ENCODE measurements around the gene FCN1. TPM values are rescaled to one million over a fixed set of nuclear protein-coding genes. Genes with fewer than 3 reads are reported as not detected.

The FCN1 gene
- total RNA-seq (1.9 TPM), polyA plus RNA-seq (3.6 TPM)

- H3K4me3 ChIP-seq (ENCODE audit: low read depth, low read length): no peak within 1 kb of the TSS
- no peak within 1 kb of the TSS for H3K27ac ChIP-seq (ENCODE audit: low read depth)
- WGBS: 75% methylated on average over 11 of the region's 11 CpGs
- no peaks in the 10 kb centered on the region for H3K4me1 ChIP-seq (ENCODE audit: insufficient read depth)
- no peaks in the 10 kb centered on the region for H3K36me3 ChIP-seq (ENCODE audit: insufficient read depth)
- no peak for DNase-seq (ENCODE audit: extremely low spot score)
Measured at GRCh38 chr9:134917431-134918373, at the start of gene FCN1. Gene FCN1 (minus strand): TSS chr9:134917912. CDS start chr9:134917871, 41 bp downstream.

DNA sequence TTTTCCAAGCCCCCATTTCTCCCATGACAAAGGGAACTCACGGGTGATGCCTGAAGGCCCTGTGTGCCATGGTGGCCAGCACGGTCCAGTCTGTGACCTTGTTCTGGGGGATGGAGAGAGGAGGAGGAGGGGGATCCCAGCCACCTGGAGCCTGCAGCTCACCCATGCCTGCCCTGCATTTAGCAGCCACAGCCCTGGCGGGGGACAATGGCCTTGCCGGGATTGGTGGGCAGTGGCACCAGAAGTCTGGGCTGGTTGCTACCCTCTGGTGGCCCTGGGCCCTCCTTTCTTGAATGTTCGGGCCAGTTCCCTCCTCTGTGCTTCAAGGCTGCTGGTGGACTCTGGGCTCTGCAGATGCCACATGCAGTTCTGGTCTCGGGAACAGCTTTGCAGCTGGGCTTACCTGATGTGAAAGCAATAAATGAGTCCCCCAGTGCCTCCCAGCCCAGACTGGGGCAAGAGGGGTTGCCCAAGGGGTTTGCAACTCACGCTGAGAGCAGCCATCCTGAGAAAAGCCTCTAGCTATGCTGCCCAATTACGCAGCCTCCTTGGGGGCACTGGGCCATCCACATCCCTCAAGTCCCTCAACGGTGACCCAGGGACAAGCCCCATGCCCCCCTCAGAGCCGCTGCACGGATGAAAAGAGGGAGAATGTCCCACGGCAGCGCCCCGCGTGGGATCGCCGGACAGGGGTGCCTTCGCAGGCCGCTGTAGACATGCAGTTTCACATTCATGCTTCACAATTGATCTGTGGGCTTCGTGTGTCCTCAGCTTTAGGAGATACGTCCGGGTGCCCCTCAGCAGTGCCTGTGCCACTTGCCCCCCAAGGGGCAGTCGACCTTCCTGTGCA is 49.2 kb upstream of the FCN1 start:
- 85% methylated on average over 23 of the region's 23 CpGs for WGBS

DNA sequence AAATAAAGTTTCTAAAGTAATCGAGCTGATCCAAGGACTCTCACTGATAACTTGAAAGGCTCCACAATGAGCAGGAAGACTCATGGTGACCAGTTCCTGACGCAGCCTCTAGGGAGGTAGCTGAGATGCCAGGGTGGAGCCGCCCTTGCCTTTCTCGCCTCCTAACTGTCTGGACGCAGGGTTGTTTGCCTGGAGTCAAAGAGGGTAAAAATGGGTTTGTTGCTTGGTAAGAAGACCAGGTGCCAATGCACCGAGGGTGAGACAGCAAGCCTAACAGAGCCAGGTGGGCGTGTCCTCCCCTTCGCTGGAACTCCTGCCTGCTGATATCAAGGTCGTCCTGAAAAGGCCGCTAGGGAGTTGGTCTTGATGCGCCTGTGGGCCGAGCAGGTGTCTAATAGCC is 48.6 kb upstream of the FCN1 start:
- WGBS: 79% methylated on average over 12 of the region's 12 CpGs
- Histone ChIP-seq H3K4me3 (ENCODE audit: low read depth, low read length) (no peak overlapping the region), H3K36me3 (ENCODE audit: insufficient read depth) (no peaks in the 10 kb centered on the region), H3K4me1 (ENCODE audit: insufficient read depth) (no peaks in the 10 kb centered on the region), H3K27ac (ENCODE audit: low read depth) (no peak overlapping the region)
- DNase-seq (ENCODE audit: extremely low spot score): no peak

More for the DNA sequence above, 49.2 kb upstream of the FCN1 start:
- Histone ChIP-seq H3K4me1 (ENCODE audit: insufficient read depth) (no peaks in the 10 kb centered on the region), H3K27ac (ENCODE audit: low read depth) (no peak overlapping the region), H3K4me3 (ENCODE audit: low read depth, low read length) (no peak overlapping the region), H3K36me3 (ENCODE audit: insufficient read depth) (no peaks in the 10 kb centered on the region)
- no peak for DNase-seq (ENCODE audit: extremely low spot score)

GRCh38 chr9:134965851-134966250 is 48.1 kb upstream of the FCN1 start:
- no peak for DNase-seq (ENCODE audit: extremely low spot score)
- no peak overlapping the region for H3K4me3 ChIP-seq (ENCODE audit: low read depth, low read length)

DNA sequence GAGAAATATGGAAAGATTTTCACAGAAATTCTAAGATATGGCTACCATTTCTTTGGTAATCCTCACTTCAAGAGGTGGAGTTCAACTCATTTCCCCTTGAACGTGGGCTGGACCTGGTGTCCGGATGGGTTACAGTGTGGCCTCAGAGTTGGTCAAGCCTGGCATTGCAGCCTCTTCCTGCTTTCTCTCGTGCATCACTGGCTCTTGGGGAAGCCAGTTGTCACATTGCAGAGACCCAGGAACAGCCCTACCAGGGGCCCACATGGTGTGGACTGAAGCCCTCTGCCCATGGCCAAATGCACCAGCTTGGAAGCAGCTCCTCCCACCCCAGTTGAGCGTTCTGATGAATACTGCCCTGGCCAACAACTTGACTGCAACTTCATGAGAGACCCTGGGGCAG is 47.7 kb upstream of the FCN1 start:
- H3K27ac ChIP-seq (ENCODE audit: low read depth): no peak overlapping the region
- WGBS: 83% methylated on average over 4 of the region's 4 CpGs
- H3K4me1 ChIP-seq (ENCODE audit: insufficient read depth): no peaks in the 10 kb centered on the region
- DNase-seq (ENCODE audit: extremely low spot score): no peak
- no peaks in the 10 kb centered on the region for H3K36me3 ChIP-seq (ENCODE audit: insufficient read depth)
- H3K4me3 ChIP-seq (ENCODE audit: low read depth, low read length): no peak overlapping the region

More at GRCh38 chr9:134965851-134966250, 48.1 kb upstream of the FCN1 start:
- H3K27ac ChIP-seq (ENCODE audit: low read depth): no peak overlapping the region
- no peaks in the 10 kb centered on the region for H3K36me3 ChIP-seq (ENCODE audit: insufficient read depth)
- 91% methylated on average over 6 of the region's 6 CpGs for WGBS
- H3K4me1 ChIP-seq (ENCODE audit: insufficient read depth): no peaks in the 10 kb centered on the region

- no peak for DNase-seq (ENCODE audit: extremely low spot score)
- H3K36me3 ChIP-seq (ENCODE audit: insufficient read depth): no peaks in the 10 kb centered on the region
- WGBS: 78% methylated on average over 13 of the region's 13 CpGs
- no peaks in the 10 kb centered on the region for H3K4me1 ChIP-seq (ENCODE audit: insufficient read depth)
- H3K27ac ChIP-seq (ENCODE audit: low read depth): no peak overlapping the region
- H3K4me3 ChIP-seq (ENCODE audit: low read depth, low read length): no peak overlapping the region
Measured at GRCh38 chr9:134964271-134965055, 46.8 kb upstream of the FCN1 start.

- no peak for DNase-seq (ENCODE audit: extremely low spot score)
- Histone ChIP-seq H3K27ac (ENCODE audit: low read depth) (no peak overlapping the region), H3K4me1 (ENCODE audit: insufficient read depth) (no peaks in the 10 kb centered on the region), H3K4me3 (ENCODE audit: low read depth, low read length) (no peak overlapping the region), H3K36me3 (ENCODE audit: insufficient read depth) (no peaks in the 10 kb centered on the region)
- WGBS: 92% methylated on average over 19 of the region's 19 CpGs
Measured at GRCh38 chr9:134963546-134963945, 45.8 kb upstream of the FCN1 start.

- 93% methylated on average over 19 of the region's 19 CpGs for WGBS
- H3K36me3 ChIP-seq (ENCODE audit: insufficient read depth): no peaks in the 10 kb centered on the region
- no peak for DNase-seq (ENCODE audit: extremely low spot score)
- H3K27ac ChIP-seq (ENCODE audit: low read depth): no peak overlapping the region
- no peaks in the 10 kb centered on the region for H3K4me1 ChIP-seq (ENCODE audit: insufficient read depth)
- no peak overlapping the region for H3K4me3 ChIP-seq (ENCODE audit: low read depth, low read length)
Measured at GRCh38 chr9:134962973-134963364, 45.3 kb upstream of the FCN1 start.

DNA sequence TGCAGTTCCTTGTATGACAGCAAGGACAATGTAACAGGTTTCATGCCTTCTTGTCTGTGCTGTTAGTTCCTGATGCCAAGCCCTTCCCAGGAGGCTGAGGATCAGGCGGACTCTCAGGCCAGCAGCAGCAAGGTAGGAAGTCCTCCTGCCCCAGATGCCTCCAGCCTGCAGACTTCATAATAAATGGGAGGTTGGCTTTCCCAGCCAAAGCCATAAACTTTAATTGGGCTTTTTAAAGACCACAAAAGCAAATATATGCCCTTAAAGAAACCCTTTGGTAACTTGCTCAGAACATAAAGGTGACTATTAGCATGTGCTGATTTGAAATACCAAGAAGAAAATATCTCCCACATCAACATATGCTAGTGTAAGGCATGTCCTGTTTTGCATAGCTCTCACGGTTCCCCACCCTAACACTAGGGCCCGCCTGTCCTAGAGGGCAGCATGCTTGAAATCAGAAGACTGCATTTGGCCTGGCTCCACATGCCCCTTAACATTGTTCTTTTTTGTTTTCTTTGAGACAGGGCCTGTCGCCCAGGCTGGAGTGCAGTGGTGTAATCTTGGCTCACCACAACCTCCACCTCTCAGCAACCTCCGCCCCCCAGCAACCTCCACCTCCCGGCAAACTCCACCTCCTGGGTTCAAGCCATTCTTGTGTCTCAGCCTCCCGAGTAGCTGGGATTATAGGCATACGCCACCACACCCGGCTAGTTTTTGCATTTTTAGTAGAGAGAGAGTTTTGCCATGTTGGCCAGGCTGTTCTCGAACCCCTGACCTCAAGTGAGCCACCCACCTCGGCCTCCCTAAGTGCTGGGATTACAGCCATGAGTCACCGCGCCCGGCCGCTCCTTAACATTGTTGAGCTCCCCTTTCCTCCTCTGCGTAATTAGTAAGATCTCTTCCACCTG is 44.6 kb upstream of the FCN1 start:
- peak; percentile 31 for DNase-seq (ENCODE audit: extremely low spot score)
- 64% methylated on average over 16 of the region's 16 CpGs for WGBS
- Histone ChIP-seq H3K36me3 (ENCODE audit: insufficient read depth) (no peaks in the 10 kb centered on the region), H3K4me1 (ENCODE audit: insufficient read depth) (no peaks in the 10 kb centered on the region), H3K4me3 (ENCODE audit: low read depth, low read length) (no peak overlapping the region), H3K27ac (ENCODE audit: low read depth) (no peak overlapping the region)

DNA sequence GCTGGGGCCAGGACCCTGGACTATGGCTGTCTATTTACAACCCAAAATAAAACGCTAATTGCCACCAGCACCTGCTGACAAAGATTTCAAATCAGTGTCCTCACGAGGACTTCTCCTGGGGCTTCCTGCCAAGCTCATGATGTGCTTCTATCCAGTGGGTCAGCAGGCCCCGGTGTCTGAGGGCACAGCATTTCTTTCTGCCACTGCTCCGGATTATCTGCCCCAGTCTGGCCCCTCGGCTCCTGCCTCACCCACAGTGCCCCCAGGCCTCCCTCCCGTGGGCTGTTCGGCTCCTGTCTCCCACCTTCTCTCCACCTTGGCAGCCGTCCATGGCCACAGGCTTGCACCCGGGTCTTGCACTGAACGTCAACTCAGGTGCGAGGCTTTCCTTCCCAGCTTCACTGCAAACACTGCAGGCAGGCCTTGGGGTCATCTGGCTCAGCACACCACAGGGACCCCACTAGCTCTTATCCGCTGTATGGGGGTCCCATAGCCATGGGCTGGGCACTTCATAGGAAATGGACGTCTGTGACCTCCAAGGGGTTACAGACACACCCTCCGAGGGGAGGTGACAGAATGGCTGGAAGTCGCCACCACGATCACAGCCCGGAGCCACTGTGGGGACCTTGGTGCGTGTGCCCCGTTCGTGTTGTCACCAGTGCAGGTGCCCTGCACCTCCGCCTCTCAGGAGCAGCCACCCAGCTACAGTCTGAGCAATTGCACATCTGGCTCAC is 43.8 kb upstream of the FCN1 start:
- Histone ChIP-seq H3K36me3 (ENCODE audit: insufficient read depth) (no peaks in the 10 kb centered on the region), H3K4me3 (ENCODE audit: low read depth, low read length) (no peak overlapping the region), H3K27ac (ENCODE audit: low read depth) (no peak overlapping the region), H3K4me1 (ENCODE audit: insufficient read depth) (no peaks in the 10 kb centered on the region)
- WGBS: 72% methylated on average over 21 of the region's 21 CpGs
- DNase-seq (ENCODE audit: extremely low spot score): no peak

DNA sequence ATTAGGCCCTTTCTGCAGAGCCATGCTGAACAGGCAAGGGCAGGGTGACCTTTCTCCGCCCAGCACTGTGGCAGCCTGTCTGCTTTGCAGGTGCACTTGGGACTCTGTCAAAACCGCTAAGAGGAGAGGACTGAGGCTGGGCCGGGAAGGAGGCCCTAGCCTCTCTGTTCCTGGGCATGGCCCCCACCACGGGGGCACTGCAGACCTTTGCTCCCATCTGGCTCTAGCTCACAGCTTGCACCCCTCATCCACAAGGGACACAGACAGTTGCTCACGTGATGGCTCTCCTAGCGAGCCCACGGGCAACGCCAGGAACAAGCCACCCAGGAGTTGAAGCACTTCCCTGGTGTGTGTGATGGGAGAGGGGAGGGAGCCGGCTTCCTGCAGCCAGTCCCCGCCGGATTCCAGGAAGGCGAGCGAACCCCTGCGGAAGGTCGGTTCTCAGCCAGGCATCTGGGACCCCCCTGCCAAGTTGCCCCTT is 43.0 kb upstream of the FCN1 start:
- no peaks in the 10 kb centered on the region for H3K36me3 ChIP-seq (ENCODE audit: insufficient read depth)
- DNase-seq (ENCODE audit: extremely low spot score): no peak
- H3K4me1 ChIP-seq (ENCODE audit: insufficient read depth): no peaks in the 10 kb centered on the region
- H3K4me3 ChIP-seq (ENCODE audit: low read depth, low read length): no peak overlapping the region
- no peak overlapping the region for H3K27ac ChIP-seq (ENCODE audit: low read depth)
- 75% methylated on average over 15 of the region's 15 CpGs for WGBS

DNA sequence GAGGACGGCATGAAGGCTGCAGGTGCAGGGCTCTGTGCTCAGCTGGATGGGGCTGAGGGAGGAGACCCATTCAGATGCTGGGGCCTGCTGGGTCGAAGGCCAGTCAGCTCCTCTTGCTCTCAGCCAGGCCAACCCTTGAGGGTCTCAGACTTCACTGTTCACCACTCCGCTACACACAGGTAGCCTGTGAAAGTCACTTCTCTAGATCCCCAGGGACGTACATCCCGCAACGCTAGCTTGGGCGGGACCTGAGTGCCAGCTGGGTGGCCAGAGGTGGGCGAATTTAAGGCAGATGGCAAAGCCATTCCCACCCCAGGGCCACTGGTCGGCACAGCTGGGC is 42.2 kb upstream of the FCN1 start:
- Histone ChIP-seq H3K4me1 (ENCODE audit: insufficient read depth) (no peaks in the 10 kb centered on the region), H3K36me3 (ENCODE audit: insufficient read depth) (no peaks in the 10 kb centered on the region)
- DNase-seq (ENCODE audit: extremely low spot score): no peak

More for the DNA sequence above, 42.2 kb upstream of the FCN1 start:
- 93% methylated on average over 9 of the region's 9 CpGs for WGBS
- H3K27ac ChIP-seq (ENCODE audit: low read depth): no peak overlapping the region
- H3K4me3 ChIP-seq (ENCODE audit: low read depth, low read length): no peak overlapping the region
